GM21825 (cell line): ENCODE data around the gene SNX15.
"Not testable (repeated sequence)": the region's sequence is repeated elsewhere in the genome, so short reads cannot be mapped to it uniquely, and the experiment has no call there.

Experiments
- ATAC-seq: cut with Tn5 transposase; IDR thresholded peaks from one replicate; pipeline ENCODE4 v1.9.1; 2021; ENCODE audit warnings: mild to moderate bottlenecking, moderate library complexity; ENCODE audit not compliant: unreplicated experiment

The SNX15 gene

GRCh38 chr11:65027213-65028067, at the start of gene SNX15:
Gene SNX15, plus strand, starts transcription at chr11:65027439. Its CDS starts 99 bp downstream, at chr11:65027538.
- ATAC-seq, result peak; percentile 84

GRCh38 chr11:64983339-64983738, 43.9 kb upstream of the SNX15 start:
- not testable (repeated sequence) for ATAC-seq

- ATAC-seq, result no peak
Observed at GRCh38 chr11:64987998-64988854, 39.0 kb upstream of the SNX15 start.

GRCh38 chr11:64989416-64989815, 37.8 kb upstream of the SNX15 start:
- no peak for ATAC-seq

- ATAC-seq, result no peak
Observed at GRCh38 chr11:64990222-64990923, 36.9 kb upstream of the SNX15 start.

GRCh38 chr11:64994318-64994717, 32.9 kb upstream of the SNX15 start:
- no peak for ATAC-seq

- ATAC-seq, result no peak
Observed at GRCh38 chr11:64996327-64996709, 30.9 kb upstream of the SNX15 start.

GRCh38 chr11:64996710-64997380, 30.4 kb upstream of the SNX15 start, which contains the start of gene BATF2:
Gene BATF2, minus strand, starts transcription at chr11:64996971. Its CDS starts 57 bp downstream, at chr11:64996914.
- ATAC-seq, result no peak

- no peak for ATAC-seq
Observed at GRCh38 chr11:64998141-64998540, 29.1 kb upstream of the SNX15 start.

GRCh38 chr11:64998690-64999431, 28.4 kb upstream of the SNX15 start:
- no peak for ATAC-seq

- ATAC-seq, result no peak
Observed at GRCh38 chr11:64999478-64999877, 27.8 kb upstream of the SNX15 start.

- no peak for ATAC-seq
Observed at GRCh38 chr11:65002706-65003105, 24.5 kb upstream of the SNX15 start.

GRCh38 chr11:65003282-65003681, 24.0 kb upstream of the SNX15 start:
- ATAC-seq, result no peak

- not testable (repeated sequence) for ATAC-seq
Observed at GRCh38 chr11:65003968-65004367, 23.3 kb upstream of the SNX15 start.

- ATAC-seq, result no peak
Observed at GRCh38 chr11:65008016-65008415, 19.2 kb upstream of the SNX15 start.

GRCh38 chr11:65008873-65009272, 18.4 kb upstream of the SNX15 start:
- no peak for ATAC-seq

- peak; percentile 64 for ATAC-seq
Observed at GRCh38 chr11:65013130-65013887, 13.9 kb upstream of the SNX15 start.

GRCh38 chr11:65013888-65014725, 13.1 kb upstream of the SNX15 start, which contains the start of gene ARL2:
Gene ARL2, plus strand, starts transcription at chr11:65014160. Its CDS starts 48 bp downstream, at chr11:65014208.
- ATAC-seq, result peak; percentile 74
